GM21381 (cell line): Measurements from ENCODE around the gene DAP.
"Not testable (repeated sequence)": the region's sequence is repeated elsewhere in the genome, so short reads cannot be mapped to it uniquely, and the experiment has no call there.

ENCODE experiments used
- ATAC-seq: cut with Tn5 transposase; IDR thresholded peaks from one replicate; pipeline ENCODE4 v1.9.1; 2021; ENCODE audit warnings: mild to moderate bottlenecking, moderate library complexity; ENCODE audit not compliant: unreplicated experiment

Gene DAP

GRCh38 chr5:10636363-10637142 lies 124.5 kb downstream of the DAP start:
- no peak for ATAC-seq

DNA sequence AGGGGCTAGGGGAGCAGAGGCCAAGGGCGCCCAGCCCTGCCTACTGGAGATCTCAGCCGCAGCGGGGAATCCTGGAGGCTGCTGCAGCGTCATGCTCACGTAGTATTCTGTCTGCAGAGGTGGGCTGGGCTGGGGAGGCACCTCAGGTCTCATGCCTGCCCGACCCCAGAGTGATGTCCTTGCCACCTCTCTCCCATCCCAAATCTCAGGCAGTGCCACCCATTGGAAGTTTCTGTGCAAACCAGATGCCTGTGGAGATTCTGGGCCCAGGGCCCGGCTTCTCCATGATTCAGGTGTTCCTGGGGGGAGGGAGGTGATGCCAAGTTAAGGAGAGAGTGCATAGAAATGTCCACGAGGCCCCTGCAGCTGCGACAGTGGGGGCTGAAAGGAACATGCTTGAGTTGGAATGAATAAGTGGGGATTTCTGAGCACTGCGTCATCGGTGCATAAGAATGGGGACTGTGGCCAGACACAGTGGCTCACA lies 125.1 kb downstream of the DAP start:
- no peak for ATAC-seq

DNA sequence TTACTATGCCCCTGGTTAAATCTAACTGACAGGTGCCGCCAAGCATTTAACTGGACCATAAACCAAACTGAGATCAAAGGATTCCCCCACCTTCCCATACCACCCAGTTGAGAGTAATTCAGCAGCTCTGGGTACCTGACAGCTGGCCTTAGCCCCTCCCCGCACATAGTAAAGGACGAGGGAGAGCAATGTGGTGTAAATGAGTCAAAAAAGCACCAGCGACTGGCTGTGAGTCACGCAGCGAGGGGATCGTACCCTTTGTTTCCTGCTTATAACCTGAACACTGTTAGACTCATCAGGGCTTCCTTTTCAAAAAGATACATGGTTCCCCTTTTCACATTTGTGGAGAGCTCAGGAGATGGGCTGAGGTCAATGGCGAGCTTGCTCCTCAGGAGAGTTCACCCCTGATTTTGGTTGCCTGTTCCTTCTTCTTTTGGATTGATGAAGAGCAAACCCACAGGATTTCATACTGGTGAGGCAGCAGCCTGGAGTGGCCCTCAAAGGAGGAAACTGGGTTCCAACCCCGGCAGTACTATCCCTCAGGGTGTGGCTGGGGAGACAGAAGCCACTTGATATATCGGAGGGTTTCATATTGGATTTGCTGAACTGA lies 125.7 kb downstream of the DAP start:
- peak; percentile 50 for ATAC-seq

DNA sequence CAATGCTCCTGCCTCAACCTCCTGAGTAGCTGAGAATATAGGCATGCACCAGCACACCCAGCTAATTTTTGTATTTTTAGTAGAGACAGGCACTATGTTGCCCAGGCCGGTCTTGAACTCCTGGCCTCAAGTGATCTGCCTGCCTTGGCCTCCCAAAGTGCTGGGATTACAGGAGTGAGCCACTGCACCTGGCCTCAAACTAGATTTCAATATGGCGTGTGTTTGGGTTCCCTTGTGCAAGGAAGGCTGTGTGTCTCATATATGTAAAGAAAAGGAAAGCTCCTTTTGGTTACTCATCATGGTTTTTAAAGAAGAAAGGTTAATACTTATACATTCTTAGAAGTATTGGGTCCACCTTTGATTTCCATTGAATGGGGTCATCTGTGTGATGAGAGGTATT lies 126.5 kb downstream of the DAP start:
- ATAC-seq = no peak

DNA sequence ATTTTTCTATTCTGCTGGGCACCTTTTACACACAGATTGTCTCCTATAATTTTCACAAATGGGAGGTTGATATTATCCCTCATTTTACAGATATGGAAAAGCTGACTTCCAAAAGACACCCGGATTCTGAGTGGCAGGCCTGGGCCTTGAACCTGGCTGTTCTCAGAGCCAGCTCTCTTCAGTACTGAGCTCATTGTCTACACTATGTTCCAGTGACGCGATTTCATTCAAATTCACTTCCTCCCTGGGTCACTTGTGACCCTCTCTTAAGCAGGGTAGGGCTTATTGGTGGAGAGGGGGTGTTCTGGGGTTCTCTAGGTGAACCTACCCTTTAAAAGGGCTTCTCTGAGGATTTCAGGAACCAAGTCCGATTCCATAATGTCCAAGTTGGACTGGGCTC lies 127.0 kb downstream of the DAP start:
- ATAC-seq = no peak

DNA sequence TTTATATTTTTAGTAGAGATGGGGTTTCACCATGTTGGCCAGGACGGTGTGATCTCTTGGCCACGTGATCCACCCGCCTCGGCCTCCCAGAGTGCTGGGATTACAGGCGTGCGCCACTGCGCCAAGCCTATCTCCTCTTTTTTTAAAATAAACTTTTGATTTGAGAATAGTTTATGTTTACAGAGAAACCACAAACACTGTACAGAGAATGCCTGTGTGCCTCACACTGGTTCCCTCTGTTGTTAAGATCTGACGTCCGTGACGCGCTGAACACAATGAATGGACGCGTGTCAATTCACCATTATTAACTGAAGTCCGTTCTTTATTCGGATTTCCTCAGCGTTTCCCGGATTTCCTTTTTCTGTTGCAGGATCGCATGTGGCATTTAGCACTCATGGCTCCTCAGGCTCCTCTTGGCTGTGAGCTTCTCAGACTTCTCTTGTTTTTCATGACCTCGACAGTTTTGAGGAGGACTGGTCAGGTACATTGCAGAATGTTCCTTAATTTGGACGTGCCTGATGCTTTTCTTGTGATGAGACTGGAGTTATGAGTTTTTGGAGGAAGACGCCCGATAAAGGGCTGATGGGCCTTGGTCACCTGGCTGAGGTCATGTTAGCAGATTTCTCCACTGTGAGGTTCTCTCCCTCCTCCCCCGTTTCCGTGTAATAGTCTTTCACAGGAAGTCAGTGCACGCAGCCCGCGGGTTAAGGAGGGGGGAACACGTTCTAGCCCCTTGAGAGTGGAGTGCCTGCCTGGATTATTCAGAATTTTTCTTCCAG lies 127.6 kb downstream of the DAP start:
- no peak for ATAC-seq

DNA sequence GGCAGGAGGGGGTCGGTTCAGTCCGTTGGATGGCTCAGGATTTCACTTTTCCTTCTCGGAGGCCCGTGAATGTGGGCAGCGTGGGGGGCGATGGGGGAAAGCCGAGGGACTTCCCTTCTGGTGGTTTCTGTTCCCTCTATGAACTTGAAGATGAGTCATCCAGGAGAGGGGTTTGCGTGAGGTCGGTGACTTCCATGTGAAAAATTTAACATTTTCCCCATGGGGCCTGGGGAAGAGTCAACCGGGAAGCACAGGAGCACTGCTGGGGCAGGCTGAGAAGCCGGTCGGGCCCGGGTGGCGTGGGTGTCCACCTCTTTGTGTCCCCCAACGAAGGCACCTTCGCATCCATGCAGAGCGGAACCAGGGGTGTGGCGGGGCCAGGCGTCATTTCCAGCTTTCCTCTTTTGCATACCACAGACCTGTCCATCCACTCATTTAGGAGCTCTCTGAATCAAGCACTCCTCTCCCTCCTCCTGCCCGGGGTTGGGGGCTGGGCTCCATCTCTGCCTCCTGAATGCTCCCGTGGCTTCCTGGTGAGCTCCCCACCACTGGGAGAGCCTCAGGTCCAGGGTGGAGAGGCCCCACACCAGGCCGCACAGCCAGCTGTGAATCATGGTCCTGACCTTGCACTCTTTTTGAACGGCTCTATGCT lies 128.8 kb downstream of the DAP start:
- ATAC-seq = peak; percentile 39

DNA sequence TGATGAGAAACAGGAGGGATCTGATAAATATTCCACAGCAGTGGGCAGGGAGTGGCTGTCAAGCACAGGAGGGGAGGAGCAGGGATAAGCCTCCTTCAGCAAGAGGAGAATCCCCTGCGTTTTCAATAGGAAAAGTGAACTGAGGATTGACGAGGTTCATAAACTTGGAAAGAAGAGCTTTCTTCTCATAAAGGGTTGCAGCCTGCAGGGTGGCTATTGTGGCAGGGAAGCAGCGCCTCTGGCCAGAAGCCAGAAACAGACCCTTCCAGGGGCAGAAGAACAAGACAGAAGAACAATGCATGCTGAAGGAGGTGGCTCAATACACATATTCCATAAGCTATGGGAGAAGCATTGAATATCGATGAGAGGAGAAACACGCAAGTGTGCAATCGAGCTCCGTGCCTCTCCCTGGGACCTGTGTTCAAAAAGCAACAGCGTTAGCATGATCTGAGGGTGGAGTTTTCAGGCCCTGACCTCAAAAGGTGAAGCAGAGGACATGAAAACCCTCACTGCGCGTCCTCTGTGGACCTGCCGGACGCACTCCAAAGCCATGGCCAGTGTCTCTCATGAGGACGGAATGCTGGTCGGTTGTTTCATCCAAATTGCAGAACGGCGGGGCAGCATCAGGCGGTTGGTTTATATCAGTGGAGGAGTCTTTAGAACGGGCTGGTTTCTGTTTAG lies 129.6 kb downstream of the DAP start:
- peak; percentile 0 for ATAC-seq

- not testable (repeated sequence) for ATAC-seq
Observed at GRCh38 chr5:10630744-10631143, 130.3 kb downstream of the DAP start.

GRCh38 chr5:10630126-10630525 lies 130.9 kb downstream of the DAP start:
- ATAC-seq = no peak

GRCh38 chr5:10629682-10630081 lies 131.4 kb downstream of the DAP start:
- ATAC-seq = no peak
